ENCODE results near the gene ID1.

- peak; percentile 44 to 80 (median 69) for TF ChIP-seq CTCF (IDR thresholded peaks at IDR 0.05)
- TF ChIP-seq POLR2A (IDR thresholded peaks at IDR 0.05): no peak
Measured at GRCh38 chr20:31569163-31570020, 35.7 kb upstream of the ID1 start.
